Glutamatergic neuron (in vitro differentiated cells): ENCODE data around the gene ZNRF1. TPM values are rescaled to one million over a fixed set of nuclear protein-coding genes. Genes with fewer than 3 reads are reported as not detected.

Experiments used
- DNase-seq: peaks from one replicate; pipeline ENCODE4 v3.0.0; 2022
- H3K27ac Mint-ChIP-seq: one replicate; pipeline ENCODE4 v1.8.0; 2020; ENCODE audit warnings: mild to moderate bottlenecking, mixed read lengths, inconsistent platforms; ENCODE audit not compliant: unreplicated experiment
- H3K27me3 Mint-ChIP-seq: one replicate; pipeline ENCODE4 v1.8.0; 2020; ENCODE audit warnings: mild to moderate bottlenecking, moderate library complexity, mixed read lengths, inconsistent platforms; ENCODE audit not compliant: unreplicated experiment
- H3K36me3 Mint-ChIP-seq: one replicate; pipeline ENCODE4 v1.8.0; 2020; ENCODE audit warnings: mild to moderate bottlenecking, mixed read lengths, inconsistent platforms; ENCODE audit not compliant: unreplicated experiment
- H3K4me1 Mint-ChIP-seq: one replicate; pipeline ENCODE4 v1.8.0; 2020; ENCODE audit warnings: mild to moderate bottlenecking, low read depth, mixed read lengths, inconsistent platforms; ENCODE audit not compliant: unreplicated experiment
- H3K4me3 Mint-ChIP-seq: one replicate; pipeline ENCODE4 v1.8.0; 2020; ENCODE audit warnings: mild to moderate bottlenecking, mixed read lengths, inconsistent platforms; ENCODE audit not compliant: unreplicated experiment
- H3K9me3 Mint-ChIP-seq: one replicate; pipeline ENCODE4 v1.8.0; 2020; ENCODE audit warnings: mild to moderate bottlenecking, moderate library complexity, mixed read lengths, inconsistent platforms; ENCODE audit not compliant: unreplicated experiment
- total RNA-seq: library from RNA; stranded (reverse); fragmentation: NEBNext Ultra II Directional; extraction: Animal tissue kit (Norgen Biotek cat#: 25700); gene quantifications from one replicate; pipeline ENCODE4 v1.2.1, GENCODE V29; 2021; ENCODE audit not compliant: unreplicated experiment
- TF ChIP-seq, protein P1 (sequence below): fragments of 200-600 bp; sonication (generic); IDR thresholded peaks from one replicate; pipeline ENCODE4 v1.5.0; 2021; ENCODE audit not compliant: partially characterized antibody, unreplicated experiment

The ZNRF1 gene
- total RNA-seq, 1 donor from 2014 or later: 55.3 TPM

DNA sequence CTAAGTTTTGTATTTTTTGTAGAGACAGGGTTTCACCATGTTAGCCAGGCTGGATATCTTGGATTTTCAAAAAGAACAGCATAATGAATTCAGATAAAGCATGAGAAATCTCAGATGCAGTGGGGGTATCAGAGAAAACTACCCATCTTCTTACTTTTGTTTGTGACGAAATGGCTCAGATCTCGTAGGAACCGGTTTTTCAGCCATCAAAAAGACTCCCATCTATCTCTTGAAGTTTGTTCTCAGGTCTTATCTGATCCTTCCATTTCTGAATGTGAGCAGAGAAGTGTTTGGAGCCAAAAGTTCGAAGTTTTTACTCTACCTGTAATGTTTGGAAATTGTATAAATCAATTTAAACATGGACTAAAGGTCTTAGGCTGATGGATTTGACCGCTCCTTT, 60.6 kb downstream of the ZNRF1 start:
- TF ChIP-seq, protein P1, sequence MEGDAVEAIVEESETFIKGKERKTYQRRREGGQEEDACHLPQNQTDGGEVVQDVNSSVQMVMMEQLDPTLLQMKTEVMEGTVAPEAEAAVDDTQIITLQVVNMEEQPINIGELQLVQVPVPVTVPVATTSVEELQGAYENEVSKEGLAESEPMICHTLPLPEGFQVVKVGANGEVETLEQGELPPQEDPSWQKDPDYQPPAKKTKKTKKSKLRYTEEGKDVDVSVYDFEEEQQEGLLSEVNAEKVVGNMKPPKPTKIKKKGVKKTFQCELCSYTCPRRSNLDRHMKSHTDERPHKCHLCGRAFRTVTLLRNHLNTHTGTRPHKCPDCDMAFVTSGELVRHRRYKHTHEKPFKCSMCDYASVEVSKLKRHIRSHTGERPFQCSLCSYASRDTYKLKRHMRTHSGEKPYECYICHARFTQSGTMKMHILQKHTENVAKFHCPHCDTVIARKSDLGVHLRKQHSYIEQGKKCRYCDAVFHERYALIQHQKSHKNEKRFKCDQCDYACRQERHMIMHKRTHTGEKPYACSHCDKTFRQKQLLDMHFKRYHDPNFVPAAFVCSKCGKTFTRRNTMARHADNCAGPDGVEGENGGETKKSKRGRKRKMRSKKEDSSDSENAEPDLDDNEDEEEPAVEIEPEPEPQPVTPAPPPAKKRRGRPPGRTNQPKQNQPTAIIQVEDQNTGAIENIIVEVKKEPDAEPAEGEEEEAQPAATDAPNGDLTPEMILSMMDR: no peak
- H3K27ac Mint-ChIP-seq: no peak overlapping the region
- H3K4me1 Mint-ChIP-seq: peaks cover 16% of the 10 kb centered on the region
- H3K27me3 Mint-ChIP-seq: peaks cover 3% of the 10 kb centered on the region
- no peak overlapping the region for H3K4me3 Mint-ChIP-seq
- no peaks in the 10 kb centered on the region for H3K36me3 Mint-ChIP-seq
- no peak for DNase-seq
- H3K9me3 Mint-ChIP-seq: peaks cover 3% of the 10 kb centered on the region

DNA sequence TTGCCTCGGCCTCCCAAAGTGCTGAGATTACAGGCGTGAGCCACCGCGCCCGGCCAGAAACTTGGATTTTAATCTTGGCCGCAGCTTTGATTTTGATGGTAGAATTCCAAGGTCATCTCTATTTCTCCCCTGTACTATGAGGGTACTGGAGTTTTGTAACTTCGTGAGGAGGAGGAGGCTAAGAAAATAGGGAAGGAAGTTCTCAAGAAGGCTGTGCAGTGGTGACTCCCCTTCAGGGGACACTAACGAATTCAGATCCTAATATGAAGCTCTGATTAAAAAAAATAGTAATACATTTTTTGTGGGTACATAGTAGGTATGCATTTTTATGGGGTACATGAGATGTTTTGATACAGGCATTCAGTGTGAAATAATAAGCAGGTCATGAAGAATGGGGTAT, 61.9 kb downstream of the ZNRF1 start:
- TF ChIP-seq, protein P1: no peak
- H3K4me1 Mint-ChIP-seq: peaks cover 16% of the 10 kb centered on the region
- no peak overlapping the region for H3K4me3 Mint-ChIP-seq
- no peak overlapping the region for H3K27ac Mint-ChIP-seq
- H3K27me3 Mint-ChIP-seq: peaks cover 3% of the 10 kb centered on the region
- DNase-seq: no peak
- H3K36me3 Mint-ChIP-seq: no peaks in the 10 kb centered on the region
- H3K9me3 Mint-ChIP-seq: peaks cover 3% of the 10 kb centered on the region

DNA sequence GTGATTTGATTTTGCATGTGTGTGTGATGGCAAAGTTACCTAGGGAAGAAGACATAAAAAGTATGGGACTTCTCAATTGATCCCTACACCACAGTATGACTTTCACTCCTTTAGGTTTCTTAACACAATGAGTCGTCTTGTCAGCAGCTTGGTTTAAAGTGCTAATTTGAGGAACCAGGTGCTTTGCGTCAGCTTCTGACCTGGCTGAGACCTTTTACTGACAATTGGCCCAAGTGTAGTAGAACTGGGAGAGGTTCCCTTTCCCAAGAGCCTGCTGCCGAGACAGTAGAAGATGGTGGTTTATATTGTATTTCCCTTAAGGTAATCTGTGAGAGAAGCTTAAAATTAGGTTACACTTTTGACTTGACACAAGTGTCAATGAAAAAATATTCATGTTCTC, 62.8 kb downstream of the ZNRF1 start:
- peaks cover 3% of the 10 kb centered on the region for H3K27me3 Mint-ChIP-seq
- TF ChIP-seq, protein P1: no peak
- H3K9me3 Mint-ChIP-seq: peaks cover 3% of the 10 kb centered on the region
- H3K27ac Mint-ChIP-seq: no peak overlapping the region
- peaks cover 16% of the 10 kb centered on the region for H3K4me1 Mint-ChIP-seq
- no peak overlapping the region for H3K4me3 Mint-ChIP-seq
- no peak for DNase-seq
- no peaks in the 10 kb centered on the region for H3K36me3 Mint-ChIP-seq

DNA sequence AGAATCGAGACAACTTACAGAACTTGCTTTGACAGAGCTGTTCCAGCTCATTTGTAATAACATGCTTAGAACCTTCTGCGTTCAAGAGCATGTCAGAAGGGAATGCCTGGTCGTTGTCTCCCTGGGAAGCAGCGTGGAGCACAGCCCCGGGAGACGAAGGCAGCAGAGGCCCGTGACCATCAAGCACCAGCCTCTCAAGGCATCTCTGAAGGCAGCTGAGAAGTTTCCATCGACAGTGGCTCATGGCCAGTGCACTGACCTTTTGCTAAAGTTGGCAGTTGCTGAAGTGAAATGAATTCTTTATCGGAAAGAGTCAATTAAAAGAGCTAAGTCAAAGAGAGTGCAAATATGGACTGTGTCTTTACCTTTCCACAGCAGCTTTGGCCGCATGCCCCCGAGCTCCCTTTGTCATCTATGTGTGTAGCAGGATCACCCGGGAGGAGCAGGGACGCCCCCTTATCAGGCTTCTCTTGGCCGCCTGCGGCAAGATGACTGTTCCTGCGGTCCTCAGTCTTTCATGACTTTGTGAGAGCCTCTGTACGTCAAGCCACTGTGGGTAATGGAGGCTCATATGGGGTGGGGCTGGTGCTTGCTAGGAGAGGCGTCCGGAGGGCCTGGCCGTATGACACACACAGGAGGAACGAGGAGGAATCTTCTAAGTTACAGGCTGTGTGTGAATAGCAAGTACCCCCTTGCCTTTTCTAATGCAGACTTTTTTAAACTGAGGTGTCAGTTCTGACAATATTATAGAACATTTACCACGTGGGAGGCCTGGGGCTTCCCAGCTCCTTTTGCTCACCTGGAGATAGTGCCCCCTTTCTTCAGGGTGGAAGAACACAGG, 63.5 kb downstream of the ZNRF1 start:
- Mint-ChIP-seq H3K4me1 (peaks cover 15% of the 10 kb centered on the region), H3K27me3 (peaks cover 3% of the 10 kb centered on the region), H3K36me3 (no peaks in the 10 kb centered on the region), H3K27ac (no peak overlapping the region), H3K9me3 (peaks cover 3% of the 10 kb centered on the region), H3K4me3 (no peak overlapping the region)
- TF ChIP-seq, protein P1: no peak
- no peak for DNase-seq

DNA sequence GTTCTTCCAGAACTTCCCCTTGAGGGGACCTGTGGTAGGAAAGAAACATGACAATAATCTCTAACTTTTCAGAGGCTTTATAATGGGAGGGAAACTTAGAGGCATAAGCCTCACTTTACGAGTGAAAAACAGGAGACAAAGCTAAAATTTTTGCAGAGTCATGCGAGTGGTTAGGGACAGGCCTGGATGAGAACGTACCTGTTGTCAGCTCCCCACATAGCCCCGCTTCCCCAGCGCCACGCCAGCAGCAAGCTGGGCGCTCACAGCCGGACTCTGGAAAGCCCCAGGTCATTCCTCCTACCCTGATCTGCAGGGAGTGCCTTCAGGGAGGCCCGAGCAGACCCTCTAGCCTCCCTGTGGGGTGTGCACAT, 64.1 kb downstream of the ZNRF1 start:
- H3K27me3 Mint-ChIP-seq: peaks cover 3% of the 10 kb centered on the region
- peaks cover 3% of the 10 kb centered on the region for H3K9me3 Mint-ChIP-seq
- DNase-seq: no peak
- peaks cover 15% of the 10 kb centered on the region for H3K4me1 Mint-ChIP-seq
- no peak overlapping the region for H3K27ac Mint-ChIP-seq
- TF ChIP-seq, protein P1: no peak
- no peaks in the 10 kb centered on the region for H3K36me3 Mint-ChIP-seq
- no peak overlapping the region for H3K4me3 Mint-ChIP-seq
